HG02938 (cell line): Measurements from ENCODE around the gene GXYLT1.
"Not testable (repeated sequence)": the region's sequence is repeated elsewhere in the genome, so short reads cannot be mapped to it uniquely, and the experiment has no call there.

Source experiments
- ATAC-seq: cut with Tn5 transposase; IDR thresholded peaks from one replicate; pipeline ENCODE4 v1.9.1; 2021; ENCODE audit warnings: mild to moderate bottlenecking, moderate library complexity; ENCODE audit not compliant: unreplicated experiment

The GXYLT1 gene

DNA sequence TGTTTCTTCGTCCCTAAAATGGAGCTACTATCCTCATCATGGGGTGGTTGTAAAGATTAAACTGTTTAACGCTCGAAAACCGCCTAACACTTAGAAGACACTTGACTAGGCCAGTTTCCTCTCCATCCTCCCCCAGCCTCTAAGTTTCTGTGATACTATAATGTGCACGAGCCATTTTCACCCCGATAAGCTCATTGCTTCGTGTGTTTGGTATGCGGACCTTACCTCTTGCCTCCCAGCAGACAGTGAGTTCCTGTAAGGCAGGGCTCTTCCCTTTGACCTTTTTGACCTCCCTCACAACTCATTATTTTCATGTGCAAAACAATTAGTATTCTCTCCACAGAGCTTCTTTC lies 499 bp upstream of the GXYLT1 start:
- no peak for ATAC-seq

GRCh38 chr12:42144158-42144407 lies 591 bp downstream of the GXYLT1 start:
- ATAC-seq, result no peak

DNA sequence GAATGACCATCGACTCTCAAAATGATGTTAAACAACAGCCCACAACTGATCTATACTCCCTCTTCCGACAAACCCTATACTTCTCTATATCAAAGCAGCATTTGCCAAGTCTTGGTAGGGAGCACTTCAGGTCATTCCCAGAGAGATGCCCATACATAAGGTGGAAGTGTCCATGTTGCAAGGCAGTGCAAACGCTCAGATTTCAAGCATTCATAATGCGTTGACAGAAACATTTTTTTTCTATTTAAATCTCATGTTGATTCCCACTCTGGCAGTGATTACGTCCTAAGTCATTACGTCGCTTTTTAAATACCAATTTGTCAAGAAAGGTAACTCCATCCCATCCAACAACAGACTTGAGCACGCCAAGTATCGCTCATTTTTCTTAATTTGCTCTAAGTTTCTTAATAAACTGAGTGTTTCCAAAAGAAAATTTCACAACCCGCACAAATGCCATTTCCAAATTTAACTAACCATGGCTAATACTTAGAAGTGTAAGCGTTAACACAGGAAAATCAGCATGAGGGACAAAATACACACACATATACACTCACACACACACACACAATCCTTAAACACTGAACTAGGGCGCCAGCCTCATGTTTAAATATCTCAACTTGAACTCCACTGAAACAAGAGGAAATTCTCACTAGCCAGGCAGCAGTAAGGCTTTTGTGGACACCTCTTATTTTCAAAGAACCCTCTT lies 1.1 kb downstream of the GXYLT1 start:
- no peak for ATAC-seq

DNA sequence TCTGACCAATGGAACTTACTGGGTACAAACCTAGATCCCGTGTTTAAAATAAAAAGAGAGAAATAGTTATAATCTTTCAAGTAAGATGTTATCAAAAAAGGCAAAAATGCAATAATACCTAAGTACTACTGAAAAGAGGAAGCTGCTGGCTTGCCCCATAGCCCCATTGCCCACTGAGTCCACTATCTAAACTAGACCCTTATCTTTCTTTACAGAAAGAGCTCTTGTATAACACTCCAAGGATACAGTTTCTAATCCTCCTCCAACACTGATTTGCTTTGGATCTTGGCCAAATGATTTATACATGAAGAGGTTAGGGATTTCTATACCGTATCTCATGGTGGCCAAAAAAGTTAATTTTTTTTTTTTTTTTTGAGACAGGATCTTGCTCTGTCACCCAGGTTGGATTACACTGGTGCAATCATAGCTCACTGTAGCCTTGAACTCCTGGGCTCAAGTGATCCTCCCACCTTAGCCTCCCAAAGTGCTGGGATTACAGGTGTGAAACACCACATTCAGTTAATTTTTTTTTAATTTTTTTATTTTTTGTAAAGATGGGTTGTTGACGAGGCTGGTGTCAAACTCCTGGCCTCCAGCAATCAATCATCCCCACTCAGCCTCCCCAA lies 2.6 kb downstream of the GXYLT1 start:
- ATAC-seq, result no peak

DNA sequence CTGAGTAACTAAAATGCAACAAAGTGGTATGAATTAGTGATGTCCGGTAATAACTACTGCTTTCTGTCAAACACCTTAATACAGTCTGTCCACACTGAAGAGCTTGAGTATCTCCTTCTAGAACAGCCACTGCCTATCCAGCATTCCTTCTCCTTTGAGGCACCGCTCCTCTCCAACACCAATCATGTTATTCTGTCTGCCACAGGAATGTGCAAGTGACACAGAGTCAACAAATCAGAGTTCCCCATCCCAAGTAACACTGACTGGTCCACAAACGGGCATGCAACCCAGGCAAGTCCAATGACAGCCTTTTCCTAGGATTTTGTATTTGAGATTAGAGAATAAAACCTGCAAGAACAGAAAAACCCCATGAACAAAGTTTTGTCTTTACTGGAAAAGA lies 3.8 kb downstream of the GXYLT1 start:
- no peak for ATAC-seq

DNA sequence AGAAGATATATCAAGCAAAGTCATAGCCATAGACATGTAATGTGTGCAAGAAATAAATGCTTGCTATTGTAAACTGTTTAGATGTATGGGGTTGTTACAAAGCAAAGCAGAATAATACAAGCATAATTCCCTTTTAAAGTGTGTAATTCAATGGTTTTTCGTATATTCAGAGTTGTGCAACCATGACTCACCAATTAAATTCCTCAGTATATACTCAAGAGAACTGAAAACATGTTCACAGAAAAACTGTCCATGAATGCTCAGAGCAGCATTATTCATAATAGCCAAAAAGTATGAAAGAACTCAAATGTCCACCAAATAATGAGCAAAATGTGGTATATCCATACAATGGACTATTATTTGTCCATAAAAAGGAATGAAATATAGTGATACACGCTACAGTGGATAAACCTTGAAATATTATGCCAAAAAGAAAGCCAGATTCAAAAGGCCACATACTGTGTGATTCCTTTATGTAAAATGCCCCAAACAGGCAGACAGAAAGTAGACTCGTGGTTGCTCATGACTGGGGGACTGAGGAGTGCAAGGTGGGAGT lies 9.3 kb downstream of the GXYLT1 start:
- no peak for ATAC-seq

DNA sequence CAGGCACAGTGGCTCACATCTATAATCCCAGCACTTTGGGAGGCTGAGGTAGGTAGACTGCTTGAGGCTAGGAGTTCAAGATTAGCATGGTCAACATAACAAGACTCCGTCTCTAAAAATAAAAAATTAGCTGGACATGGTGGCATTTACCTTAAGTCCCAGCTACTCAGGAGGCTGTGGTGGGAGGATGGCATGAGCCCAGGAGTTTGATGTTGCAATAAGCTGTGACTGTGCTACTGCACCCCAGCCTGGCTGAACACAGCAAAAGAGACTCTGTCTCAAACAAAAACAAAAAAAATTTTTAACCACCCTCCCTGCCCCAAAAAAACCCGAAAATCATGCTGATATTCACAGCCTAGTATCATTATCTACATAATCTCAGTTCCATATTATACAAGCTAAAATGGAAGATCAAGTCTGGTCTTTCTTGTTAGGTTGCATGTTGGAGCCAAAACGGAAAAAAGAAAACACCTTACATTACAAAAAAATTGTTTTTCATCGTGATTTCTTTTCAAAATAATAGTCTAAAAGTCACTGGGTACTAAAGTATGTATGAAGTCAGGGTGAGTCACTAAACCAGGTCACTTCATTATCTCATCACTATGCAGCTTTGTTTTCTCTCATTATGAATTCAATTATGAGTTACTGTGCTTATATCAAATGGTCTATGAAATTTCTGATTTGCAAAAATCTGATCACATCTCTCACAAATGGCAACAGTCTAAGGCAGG lies 13.8 kb downstream of the GXYLT1 start:
- no peak for ATAC-seq

DNA sequence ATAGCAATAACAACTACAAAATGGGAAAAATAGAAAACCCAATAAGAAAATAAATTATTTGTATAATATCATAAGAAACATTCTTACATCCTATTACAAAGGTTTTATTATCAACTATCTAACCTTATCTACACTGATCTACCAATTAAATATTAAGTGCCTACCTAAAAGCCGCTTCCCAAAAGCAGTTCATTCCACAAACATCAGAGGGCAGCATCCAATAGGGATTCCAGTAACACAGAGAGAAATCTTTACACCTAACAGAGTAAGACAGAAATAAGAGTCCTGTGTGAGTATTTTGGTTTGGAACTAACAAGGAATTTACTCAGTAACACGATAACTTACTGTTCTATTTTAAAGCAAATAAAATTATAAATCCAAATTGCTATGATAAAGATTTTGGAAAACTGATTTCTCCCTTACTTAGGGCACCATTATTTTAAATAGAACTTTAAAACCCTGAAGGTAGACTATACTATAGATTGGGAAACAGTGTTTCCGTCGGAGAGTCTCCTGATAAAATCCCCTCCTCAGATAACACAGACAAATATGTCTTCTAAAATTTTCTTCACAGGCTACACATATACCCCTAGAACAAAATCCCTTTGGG lies 15.0 kb downstream of the GXYLT1 start:
- ATAC-seq, result no peak

GRCh38 chr12:42128888-42129287 lies 15.8 kb downstream of the GXYLT1 start:
- ATAC-seq, result no peak

- no peak for ATAC-seq
These were observed 16.3 kb downstream of the GXYLT1 start for GRCh38 chr12:42128327-42128726.

DNA sequence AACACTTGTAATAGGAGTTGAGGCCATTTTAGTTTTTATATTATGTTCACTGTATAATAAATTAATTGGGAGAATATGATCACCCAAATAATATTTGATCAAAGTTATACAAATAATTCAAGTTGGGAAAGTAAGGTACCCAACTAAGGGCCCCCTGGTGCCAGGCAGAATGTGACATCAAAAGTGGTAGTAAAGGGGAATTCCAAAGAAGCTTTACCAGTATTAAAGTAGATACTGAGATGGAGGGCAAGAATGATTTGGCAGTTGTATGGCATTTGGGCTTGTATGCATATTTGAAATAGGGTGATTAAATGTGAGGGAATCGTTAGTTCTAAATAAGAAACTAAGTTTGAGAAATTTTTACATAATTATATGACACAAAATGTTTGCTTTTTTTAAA lies 17.7 kb downstream of the GXYLT1 start:
- ATAC-seq, result no peak

DNA sequence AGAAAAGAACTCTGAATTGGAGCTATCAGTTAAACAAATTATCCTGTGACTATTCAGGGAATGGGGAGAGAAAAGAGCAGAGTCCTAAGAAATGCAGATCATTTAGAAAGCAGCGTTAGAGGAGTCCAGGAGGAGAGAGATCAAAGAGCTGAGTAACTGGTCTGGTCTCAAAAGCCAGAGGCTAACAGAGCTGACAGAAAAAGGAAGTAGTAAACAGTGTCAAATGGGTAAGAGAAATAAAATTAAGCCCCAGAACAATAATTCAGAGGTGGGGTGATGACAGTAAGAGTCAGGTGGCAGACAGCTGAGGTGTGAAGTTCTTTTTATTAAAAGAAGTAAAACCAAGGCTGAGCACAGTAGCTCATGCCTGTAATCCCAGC lies 19.3 kb downstream of the GXYLT1 start:
- no peak for ATAC-seq

- ATAC-seq, result no peak
These were observed 19.8 kb downstream of the GXYLT1 start for GRCh38 chr12:42124764-42125387.

- no peak for ATAC-seq
These were observed 25.5 kb downstream of the GXYLT1 start for GRCh38 chr12:42119085-42119633.

DNA sequence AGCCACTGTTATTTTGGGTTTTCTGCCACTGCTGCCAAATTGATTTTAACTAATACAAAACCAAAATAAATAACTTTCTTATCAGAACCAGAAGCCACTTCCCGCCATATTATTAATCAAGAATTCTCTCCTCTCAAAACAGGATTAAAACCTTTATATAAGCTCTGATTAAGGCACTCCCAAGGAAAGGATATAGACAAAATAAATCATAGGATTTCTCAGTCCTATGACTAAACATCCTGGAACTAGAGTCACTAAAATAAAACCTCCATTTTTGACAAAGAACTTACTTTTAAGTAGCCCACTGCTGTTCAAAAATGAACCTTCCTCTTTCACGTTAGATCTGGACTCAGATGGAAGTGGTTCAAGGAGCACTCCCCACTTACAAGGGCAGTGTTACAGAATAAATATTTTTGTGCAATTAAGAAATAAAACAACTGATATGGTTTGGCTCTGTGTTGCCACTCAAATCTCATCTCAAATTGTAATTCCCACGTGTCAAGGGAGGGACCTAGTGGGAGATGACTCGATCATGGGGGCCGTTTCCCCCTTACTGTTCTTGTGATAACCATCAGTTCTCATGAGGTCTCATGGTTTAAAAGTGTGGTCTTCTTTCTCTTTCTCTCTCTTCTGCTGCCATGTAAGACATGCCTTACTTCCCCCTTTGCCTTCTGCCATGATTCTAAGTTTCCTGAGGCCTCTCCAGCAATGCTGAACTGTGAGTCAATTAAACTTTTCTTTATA lies 26.4 kb downstream of the GXYLT1 start:
- no peak for ATAC-seq

DNA sequence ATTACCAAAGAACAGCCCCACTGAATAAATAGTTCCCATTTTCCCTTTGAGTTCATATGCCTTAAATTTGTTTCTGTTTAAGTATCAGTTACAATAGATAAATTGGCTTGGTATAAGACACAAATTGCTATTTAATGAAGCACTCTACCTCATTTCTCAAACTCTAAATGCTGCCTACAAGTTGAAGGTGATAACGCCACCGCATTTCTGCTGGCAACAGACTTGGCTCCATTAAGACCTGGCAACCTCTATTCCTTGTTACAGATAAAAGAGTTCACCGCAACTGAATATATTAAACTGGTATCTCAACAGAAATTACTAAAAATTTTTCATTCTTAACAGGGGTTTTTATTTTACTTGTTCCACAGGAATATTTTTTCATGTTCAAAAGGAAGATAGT lies 35.6 kb downstream of the GXYLT1 start:
- ATAC-seq, result no peak

DNA sequence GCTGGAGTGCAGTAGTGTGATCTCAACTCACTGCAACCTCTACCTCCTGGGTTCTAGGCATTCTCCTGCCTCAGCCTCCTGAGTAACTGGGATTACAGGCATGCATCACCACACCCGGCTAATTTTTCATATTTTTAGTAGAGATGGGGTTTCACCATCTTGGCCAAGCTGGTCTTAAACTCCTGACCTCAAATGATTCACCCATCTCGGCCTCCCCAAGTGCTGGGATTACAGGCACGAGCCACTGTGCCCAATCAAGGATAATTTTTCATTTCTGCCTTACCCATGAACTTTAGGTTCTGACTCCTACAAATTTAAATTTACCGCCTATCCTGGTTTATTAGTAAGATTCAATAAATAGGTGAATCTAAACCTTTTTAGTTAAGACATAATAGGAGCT lies 37.9 kb downstream of the GXYLT1 start:
- not testable (repeated sequence) for ATAC-seq

DNA sequence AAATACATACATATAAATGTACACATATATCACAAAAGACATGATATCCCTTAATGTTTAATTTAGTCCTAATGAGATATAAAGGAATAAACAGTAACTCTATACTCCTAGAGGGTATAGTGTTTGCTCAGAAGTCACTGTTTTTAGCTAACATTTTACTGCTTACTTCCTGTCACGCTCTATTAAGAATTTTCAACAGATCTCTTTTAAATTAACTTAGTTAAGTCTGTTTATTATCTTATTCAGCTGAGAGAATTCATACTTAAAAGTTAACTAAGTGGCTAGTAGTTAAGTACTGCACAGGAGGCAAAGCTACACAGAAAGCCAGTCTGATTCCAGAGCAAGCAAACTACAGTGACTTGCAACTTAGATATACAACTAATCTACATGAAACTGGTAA lies 39.9 kb downstream of the GXYLT1 start:
- no peak for ATAC-seq

- no peak for ATAC-seq
These were observed 40.6 kb downstream of the GXYLT1 start for GRCh38 chr12:42104087-42104486.

- no peak for ATAC-seq
These were observed 41.5 kb downstream of the GXYLT1 start for GRCh38 chr12:42103155-42103554.
